ENCODE data around the gene ZSCAN30.
"Not testable (repeated sequence)": the region's sequence is repeated elsewhere in the genome, so short reads cannot be mapped to it uniquely, and the experiment has no call there.

Gene ZSCAN30

DNA sequence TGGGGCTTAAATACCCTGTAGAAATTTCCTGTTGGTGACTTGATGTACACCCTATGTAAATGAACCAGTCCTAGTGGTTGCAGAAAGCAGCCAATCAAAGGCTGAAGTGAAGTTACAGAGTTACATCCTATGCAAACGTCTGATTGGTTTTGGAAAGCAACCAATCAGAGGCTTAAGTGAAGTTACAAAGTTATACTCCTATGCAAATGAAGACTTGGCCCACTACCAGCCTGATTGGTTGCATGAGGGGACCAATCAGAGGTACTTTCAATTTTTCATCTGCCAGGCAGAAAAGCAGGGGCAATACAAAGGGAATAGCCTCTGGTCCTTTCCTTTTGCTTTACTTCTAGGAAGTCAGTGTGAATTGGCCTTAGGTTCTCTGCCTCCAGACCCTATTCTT lies 62.8 kb downstream of the ZSCAN30 start:
- no peak for DNase-seq

GRCh38 chr18:35223797-35224196 lies 66.2 kb downstream of the ZSCAN30 start:
- no peak for DNase-seq

- no peak for DNase-seq
These were observed 69.6 kb downstream of the ZSCAN30 start for GRCh38 chr18:35220424-35220823.

GRCh38 chr18:35219331-35219730 lies 70.7 kb downstream of the ZSCAN30 start:
- DNase-seq: not testable (repeated sequence)

- not testable (repeated sequence) for DNase-seq
These were observed 73.4 kb downstream of the ZSCAN30 start for GRCh38 chr18:35216611-35217010.

- DNase-seq: peak; percentile 58
These were observed 75.0 kb downstream of the ZSCAN30 start for GRCh38 chr18:35215026-35215425.

DNA sequence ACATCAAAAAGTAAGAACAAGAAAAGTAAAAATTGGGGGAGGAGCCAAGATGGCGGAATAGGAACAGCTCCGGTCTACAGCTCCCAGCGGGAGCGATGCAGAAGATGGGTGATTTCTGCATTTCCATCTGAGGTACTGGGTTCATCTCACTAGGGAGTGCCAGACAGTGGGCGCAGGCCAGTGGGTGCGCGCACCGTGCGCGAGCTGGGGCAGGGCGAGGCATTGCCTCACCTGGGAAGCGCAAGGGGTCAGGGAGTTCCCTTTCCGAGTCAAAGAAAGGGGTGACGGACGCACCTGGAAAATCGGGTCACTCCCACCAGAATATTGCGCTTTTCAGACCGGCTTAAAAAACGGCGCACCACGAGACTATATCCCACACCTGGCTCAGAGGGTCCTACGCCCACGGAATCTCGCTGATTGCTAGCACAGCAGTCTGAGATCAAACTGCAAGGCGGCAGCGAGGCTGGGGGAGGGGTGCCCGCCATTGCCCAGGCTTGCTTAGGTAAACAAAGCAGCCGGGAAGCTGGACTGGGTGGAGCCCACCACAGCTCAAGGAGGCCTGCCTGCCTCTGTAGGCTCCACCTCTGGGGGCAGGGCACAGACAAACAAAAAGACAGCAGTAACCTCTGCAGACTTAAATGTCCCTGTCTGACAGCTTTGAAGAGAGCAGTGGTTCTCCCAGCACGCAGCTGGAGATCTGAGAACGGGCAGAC lies 84.1 kb downstream of the ZSCAN30 start:
- DNase-seq: not testable (repeated sequence)

GRCh38 chr18:35205199-35205712 lies 84.8 kb downstream of the ZSCAN30 start:
- no peak for DNase-seq

DNA sequence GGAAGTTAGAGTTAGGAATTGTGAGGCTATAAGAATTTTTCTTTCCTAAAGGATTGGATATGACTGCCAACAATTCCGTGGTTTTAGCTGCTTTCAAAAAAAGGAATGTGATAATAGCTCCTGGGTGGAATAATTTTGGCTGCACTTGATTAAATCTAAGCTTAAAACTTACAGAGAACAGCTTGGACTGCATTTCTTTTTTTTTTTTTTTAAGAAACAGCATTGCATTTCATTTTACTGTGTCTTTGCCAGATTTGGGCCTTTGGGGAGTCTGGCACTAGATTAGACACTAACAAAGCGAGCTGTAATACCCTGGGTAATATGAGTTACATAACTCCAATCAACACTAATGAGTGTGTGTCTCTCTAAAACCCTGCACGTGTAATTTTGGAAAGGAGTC lies 87.0 kb downstream of the ZSCAN30 start:
- DNase-seq: no peak

- no peak for DNase-seq
These were observed 88.6 kb downstream of the ZSCAN30 start for GRCh38 chr18:35201256-35201931.

Measured in NCI-H2029 (cell line).